Neural cell (in vitro differentiated cells): ENCODE measurements around the gene SLC16A12. TPM values are rescaled to one million over a fixed set of nuclear protein-coding genes. Genes with fewer than 3 reads are reported as not detected.

Experiments used
- H2AFZ ChIP-seq: fragments of 200-600, 300-800 bp; sonication (generic), shearing (Covaris generic); 2 replicates; pipeline ENCODE4 v1.6.0; 2014; ENCODE audit warnings: low read depth, mild to moderate bottlenecking, antibody characterized with exemption, low read length, moderate library complexity
- H3F3A ChIP-seq: fragments of 200-600 bp; shearing (Covaris generic); 2 replicates; pipeline ENCODE4 v1.6.1; 2016; ENCODE audit warnings: mild to moderate bottlenecking, moderate library complexity, mixed read lengths, antibody characterized with exemption, low read length; ENCODE audit not compliant: insufficient read depth, poor library complexity, severe bottlenecking
- H3K27ac ChIP-seq: fragments of 200-600, 300-800 bp; sonication (generic), shearing (Covaris generic); 2 replicates; pipeline ENCODE4 v1.5.1; 2014; ENCODE audit warnings: mild to moderate bottlenecking, low read length, moderate library complexity
- H3K27me3 ChIP-seq: fragments of 300-800, 200-600 bp; sonication (generic), shearing (Covaris generic); 2 replicates; pipeline ENCODE4 v1.6.0; 2014; ENCODE audit warnings: mild to moderate bottlenecking, low read depth, low read length, moderate library complexity; ENCODE audit not compliant: insufficient read depth
- H3K36me3 ChIP-seq: fragments of 300-800, 200-600 bp; sonication (generic), shearing (Covaris generic); 2 replicates; pipeline ENCODE4 v1.5.1; 2014; ENCODE audit warnings: mild to moderate bottlenecking, antibody characterized with exemption, low read length, moderate library complexity; ENCODE audit not compliant: insufficient read depth
- H3K4me2 ChIP-seq: fragments of 300-800, 200-600 bp; sonication (generic), shearing (Covaris generic); 2 replicates; pipeline ENCODE4 v1.6.0; 2014; ENCODE audit warnings: mild to moderate bottlenecking, low read length
- H3K4me3 ChIP-seq: fragments of 300-800, 200-600 bp; sonication (generic), shearing (Covaris generic); 2 replicates; pipeline ENCODE4 v1.5.1; 2014; ENCODE audit warnings: mild to moderate bottlenecking, low read length, moderate library complexity
- H3K79me2 ChIP-seq: fragments of 200-600 bp; shearing (Covaris generic); replicated peaks from 2 replicates; pipeline ENCODE4 v1.6.0; 2014; ENCODE audit warnings: mild to moderate bottlenecking, low read length, moderate library complexity; ENCODE audit not compliant: insufficient read depth
- H3K9ac ChIP-seq: fragments of 300-800, 200-600 bp; sonication (generic), shearing (Covaris generic); 2 replicates; pipeline ENCODE4 v1.6.1; 2016; ENCODE audit warnings: mild to moderate bottlenecking, low read length, mixed read lengths
- H3K9me2 ChIP-seq: fragments of 200-600 bp; shearing (Covaris generic); 2 replicates; pipeline ENCODE4 v1.6.1; 2016; ENCODE audit warnings: mild to moderate bottlenecking, low read length, mixed read lengths; ENCODE audit not compliant: insufficient read depth
- H3K9me3 ChIP-seq: fragments of 200-600, 300-800 bp; sonication (generic), shearing (Covaris generic); 2 replicates; pipeline ENCODE4 v1.6.1; 2016; ENCODE audit warnings: mild to moderate bottlenecking, mixed run types, low read length, moderate library complexity, mixed read lengths
- H4K20me1 ChIP-seq: fragments of 200-600 bp; shearing (Covaris generic); 2 replicates; pipeline ENCODE4 v1.6.1; 2016; ENCODE audit warnings: mild to moderate bottlenecking, mixed run types; ENCODE audit not compliant: insufficient read depth
- CTCF ChIP-seq: fragments of 450-650 bp; IDR thresholded peaks from 2 replicates; pipeline ENCODE4 v1.5.1; 2014; ENCODE audit warnings: antibody characterized with exemption, mild to moderate bottlenecking, moderate library complexity; ENCODE audit not compliant: poor library complexity, severe bottlenecking
- EP300 ChIP-seq: fragments of 450-650 bp; conservative IDR thresholded peaks from 2 replicates; pipeline ENCODE4 v1.6.1; 2014; ENCODE audit warnings: antibody characterized with exemption, mild to moderate bottlenecking, moderate library complexity; ENCODE audit not compliant: poor library complexity, severe bottlenecking
- EZH2 ChIP-seq: fragments of 200-600, 300-800 bp; shearing (Covaris generic), sonication (generic); IDR thresholded peaks from 2 replicates; pipeline ENCODE4 v1.6.1; 2014; ENCODE audit warnings: antibody characterized with exemption, low read length, borderline replicate concordance, mild to moderate bottlenecking; ENCODE audit not compliant: insufficient read depth, poor library complexity, severe bottlenecking
- MXI1 ChIP-seq: fragments of 450-650 bp; conservative IDR thresholded peaks from 2 replicates; pipeline ENCODE4 v1.6.1; 2014; ENCODE audit warnings: antibody characterized with exemption, mild to moderate bottlenecking; ENCODE audit not compliant: poor library complexity, severe bottlenecking
- POLR2AphosphoS5 ChIP-seq: IDR thresholded peaks from 2 replicates; pipeline ENCODE4 v1.6.1; 2012
- RAD21 ChIP-seq: fragments of 450-650 bp; conservative IDR thresholded peaks from 2 replicates; pipeline ENCODE4 v1.6.1; 2014; ENCODE audit warnings: antibody characterized with exemption, mild to moderate bottlenecking, moderate library complexity
- REST ChIP-seq: IDR thresholded peaks from 2 replicates; pipeline ENCODE4 v1.6.1; 2012; ENCODE audit warnings: borderline replicate concordance
- SMC3 ChIP-seq: fragments of 450-650 bp; conservative IDR thresholded peaks from 2 replicates; pipeline ENCODE4 v1.6.1; 2014; ENCODE audit warnings: antibody characterized with exemption, mild to moderate bottlenecking, moderate library complexity; ENCODE audit not compliant: poor library complexity
- TAF1 ChIP-seq: IDR thresholded peaks from 2 replicates; pipeline ENCODE4 v1.6.1; 2012; ENCODE audit warnings: low read depth
- polyA plus RNA-seq: library from polyadenylated mRNA; depleted of rRNA; stranded (reverse); fragments of >200 nt; gene quantifications from 2 replicates; pipeline ENCODE4 v1.2.3, GENCODE V29; 2014

The SLC16A12 gene
- polyA plus RNA-seq, 1 donor from 2014 or later: 0.04 TPM

DNA sequence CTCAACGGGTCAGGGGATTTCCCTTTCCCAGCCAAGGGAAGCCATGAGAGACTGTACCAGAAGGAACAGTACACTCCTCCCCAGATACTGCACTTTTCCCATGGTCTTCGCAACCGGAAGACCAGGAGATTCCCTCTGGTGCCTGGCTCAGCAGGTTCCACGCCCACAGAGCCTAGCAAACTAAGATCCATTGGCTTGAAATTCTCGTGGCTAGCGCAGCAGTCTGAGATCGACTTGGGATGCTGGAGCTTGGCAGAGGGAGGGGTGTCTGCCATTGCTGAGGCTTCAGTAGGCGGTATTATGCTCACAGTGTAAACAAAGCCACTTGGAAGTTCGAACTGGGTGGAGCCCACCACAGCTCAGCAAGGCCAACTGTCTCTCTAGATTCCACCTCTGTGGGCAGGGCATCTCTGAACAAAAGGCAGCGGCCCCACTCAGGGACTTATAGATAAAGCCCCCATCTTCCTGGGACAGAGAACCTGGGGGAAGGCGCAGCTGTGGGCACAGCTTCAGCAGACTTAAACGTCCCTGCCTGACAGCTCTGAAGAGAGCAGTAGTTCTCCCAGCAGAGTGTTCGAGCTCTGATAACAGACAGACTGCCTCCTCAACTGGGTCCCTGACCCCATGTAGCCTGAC, 29.6 kb downstream of the SLC16A12 start (continued):
- no peak for TF ChIP-seq REST
- TF ChIP-seq RAD21: no peak
- no peak for TF ChIP-seq SMC3

- H3K27me3 ChIP-seq: no peaks in the 10 kb centered on the region
- no peak overlapping the region for H3K4me2 ChIP-seq
- H3K79me2 ChIP-seq: no peaks in the 10 kb centered on the region
- H3K27ac ChIP-seq: no peak overlapping the region
- no peak overlapping the region for H2AFZ ChIP-seq
- H3K9me3 ChIP-seq: no peaks in the 10 kb centered on the region
- H3K36me3 ChIP-seq: no peaks in the 10 kb centered on the region
- TF ChIP-seq CTCF (no peak), TAF1 (no peak), EP300 (no peak), MXI1 (no peak), REST (no peak), POLR2AphosphoS5 (no peak), EZH2 (no peak)
- no peaks in the 10 kb centered on the region for H3K9me2 ChIP-seq
- H4K20me1 ChIP-seq: no peaks in the 10 kb centered on the region
- H3K4me3 ChIP-seq: no peak overlapping the region
- no peaks in the 10 kb centered on the region for H3F3A ChIP-seq
- H3K9ac ChIP-seq: no peak overlapping the region
These were observed 30.7 kb downstream of the SLC16A12 start for GRCh38 chr10:89504691-89505090.
